SK-MEL-5 (cell line): ENCODE measurements around the gene NLK. TPM values are rescaled to one million over a fixed set of nuclear protein-coding genes. Genes with fewer than 3 reads are reported as not detected.
"Not testable (repeated sequence)": the region's sequence is repeated elsewhere in the genome, so short reads cannot be mapped to it uniquely, and the experiment has no call there.

Experiments used
- DNase-seq: peaks from one replicate; pipeline ENCODE4 v3.0.0-alpha.2; 2016; ENCODE audit warnings: low read depth, low spot score
- in situ Hi-C: cut with HindIII; loops from 2 replicates; pipeline ENCODE4 v1.10.0; 2016; ENCODE audit warnings: low sequenced_read_pairs, high pct_unique_total_duplicates, low pct_unique_long_range_greater_than_20kb
- polyA plus RNA-seq, 2 experiments: library from polyadenylated mRNA; depleted of rRNA; stranded (reverse); fragments of >200 nt; gene quantifications; 2 replicates each; pipeline ENCODE4 v1.2.3, GENCODE V29; 2015
- total RNA-seq: library from RNA; depleted of rRNA; stranded (reverse); fragments of >200 nt; shearing (Covaris generic); gene quantifications from 2 replicates; pipeline ENCODE4 v1.2.3, GENCODE V29; 2014; rRNA removed

The NLK gene
- total RNA-seq, result 42.4 and 43.2 TPM in 2 replicates
- polyA plus RNA-seq (2015; cell fraction: cytosol; rRNA removed), result 31.6 and 36.8 TPM in 2 replicates
- polyA plus RNA-seq (2015; cell fraction: nucleus; rRNA removed), result 135 and 137 TPM in 2 replicates

GRCh38 chr17:28042657-28042720 is at the start of gene NLK:
NLK (plus strand) TSS chr17:28042677; CDS start chr17:28042874, 197 bp downstream.
- DNase-seq, result no peak
- in situ Hi-C loops, result no loop called here

DNA sequence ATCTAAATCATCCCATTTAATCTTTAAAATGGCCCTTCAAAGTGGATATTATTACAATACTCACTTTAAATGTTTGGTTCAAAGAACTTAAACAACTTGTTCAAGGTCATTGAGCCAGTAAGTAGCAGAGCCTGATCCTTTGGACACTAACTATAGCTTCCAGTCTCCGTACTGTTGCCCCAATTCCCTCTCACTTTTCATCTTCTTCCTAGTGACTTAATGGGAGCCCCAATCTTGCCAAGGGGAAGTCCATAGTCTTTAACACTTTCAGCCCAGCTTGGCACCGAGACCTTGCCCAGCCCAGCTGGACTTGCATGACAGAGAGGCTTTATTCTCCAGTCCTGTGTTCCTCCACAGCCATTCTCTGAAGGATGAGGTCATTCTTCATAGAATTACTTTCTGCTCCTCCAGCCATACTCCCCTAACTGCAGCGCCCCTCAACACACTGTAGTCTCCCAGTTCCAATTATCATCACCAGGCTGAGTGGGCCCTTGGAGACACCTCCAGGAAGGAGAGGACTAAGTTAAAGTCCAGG is 49.2 kb upstream of the NLK start:
- in situ Hi-C loops, result no loop called here
- DNase-seq, result no peak

DNA sequence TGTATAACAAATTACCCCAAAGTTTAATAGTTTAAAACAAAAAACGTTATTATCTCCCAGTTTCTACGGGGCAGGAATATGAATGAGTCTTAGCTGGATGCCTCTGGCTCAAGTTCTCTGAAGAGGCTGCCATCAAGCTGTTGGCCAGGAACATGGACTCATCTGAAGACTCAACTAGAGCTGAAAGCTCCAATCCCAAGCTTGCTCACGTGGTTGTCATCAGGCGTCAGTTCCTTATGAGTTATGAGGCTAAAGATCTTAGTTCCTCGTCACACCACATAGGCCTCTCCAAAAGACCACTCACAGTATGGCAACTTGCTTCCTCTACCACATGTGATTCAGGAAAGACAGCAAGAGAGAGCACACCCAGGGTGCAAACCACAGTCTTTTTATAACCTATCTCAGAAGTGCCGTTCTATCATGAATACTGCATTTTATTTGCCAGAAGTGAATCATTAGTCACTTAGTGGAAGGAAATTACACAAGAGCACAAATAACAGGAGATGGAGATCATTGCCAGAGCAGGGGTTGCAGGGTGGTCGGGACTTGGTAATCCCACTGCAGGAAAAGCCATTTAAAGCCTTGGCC is 48.7 kb upstream of the NLK start:
- peak; percentile 30 for DNase-seq
- in situ Hi-C loops, result no loop called here

DNA sequence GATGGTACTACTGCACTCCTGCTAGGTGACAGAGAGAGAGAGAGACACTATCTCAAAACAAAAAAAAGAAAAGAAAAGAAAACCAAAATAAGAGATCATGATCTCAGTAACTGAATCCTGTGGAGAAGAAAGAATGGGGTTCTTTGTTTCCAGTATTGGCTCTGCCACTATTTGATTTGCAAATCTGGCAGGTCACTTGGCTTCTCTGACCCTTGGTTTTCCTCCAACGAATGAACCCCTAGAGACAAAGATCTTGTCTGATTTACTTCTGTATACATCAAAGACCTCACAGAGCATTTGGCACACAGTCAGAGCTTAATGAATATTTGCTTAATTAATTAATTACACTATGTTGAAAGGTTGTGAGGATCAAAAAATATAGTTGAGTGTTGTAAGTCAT is 47.9 kb upstream of the NLK start:
- DNase-seq, result peak; percentile 29
- in situ Hi-C loops, result no loop called here

DNA sequence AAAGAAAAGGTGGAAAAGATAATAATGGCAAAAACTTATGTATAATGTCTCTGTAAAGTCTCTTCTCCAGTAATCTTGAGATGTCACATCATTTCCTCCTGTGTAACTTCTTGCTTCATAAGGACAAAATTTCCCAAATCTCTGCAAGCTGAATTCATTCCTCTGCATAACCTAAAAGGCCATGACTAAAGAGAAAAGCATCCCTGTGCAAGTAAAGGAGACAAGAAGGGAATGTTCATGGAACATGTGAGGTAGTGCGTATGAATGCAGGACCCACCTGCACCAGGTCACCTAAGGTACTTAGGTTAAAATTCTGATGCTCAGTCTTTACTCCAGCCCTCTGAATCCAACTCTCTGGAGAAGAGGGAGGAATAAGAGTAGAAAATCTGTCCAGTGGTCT is 46.9 kb upstream of the NLK start:
- in situ Hi-C loops, result no loop called here
- no peak for DNase-seq

DNA sequence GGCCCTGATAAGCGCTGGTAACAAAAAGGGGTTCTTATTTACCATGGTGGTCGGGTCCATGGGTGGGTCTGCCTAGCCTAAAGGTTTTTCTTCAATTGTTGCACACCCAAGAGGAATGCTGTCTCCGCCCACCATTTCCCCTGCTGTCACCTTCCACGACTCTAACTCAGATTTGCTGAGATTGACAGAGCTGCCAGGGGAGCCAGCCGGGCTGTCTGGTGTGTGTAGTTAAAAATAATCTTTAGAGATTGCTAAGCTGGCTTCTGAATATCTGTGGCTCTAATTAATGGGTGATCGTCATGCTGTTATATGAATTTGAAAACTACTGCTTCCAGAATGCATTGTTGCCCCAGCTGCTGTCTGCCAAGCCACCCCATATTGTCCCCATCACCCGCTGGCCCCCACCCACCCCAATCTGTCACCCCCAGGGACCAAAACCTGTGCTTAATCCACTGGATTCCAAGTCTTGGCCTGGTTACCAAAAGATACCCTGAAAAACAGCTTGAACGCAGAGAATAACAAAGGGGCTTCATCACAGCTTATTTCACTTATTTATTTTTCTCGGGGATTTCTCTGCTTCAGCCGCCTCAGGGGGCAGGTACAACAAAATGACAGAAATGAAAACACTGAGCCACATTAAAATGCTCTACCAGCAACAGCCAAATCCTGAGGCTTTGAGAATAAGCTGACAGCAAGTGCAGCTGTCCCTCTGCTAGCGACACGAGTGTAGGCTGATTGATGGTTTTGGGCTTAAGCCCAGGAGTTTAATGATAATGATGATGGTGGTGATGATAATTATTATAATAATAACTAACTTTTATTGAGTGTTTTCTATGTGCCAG is 46.1 kb upstream of the NLK start:
- in situ Hi-C loops, result no loop called here
- no peak for DNase-seq

- DNase-seq, result no peak
- in situ Hi-C loops, result no loop called here
Measured at GRCh38 chr17:27997044-27997401, 45.5 kb upstream of the NLK start.

- in situ Hi-C loops, result no loop called here
- no peak for DNase-seq
Measured at GRCh38 chr17:27997522-27997921, 45.0 kb upstream of the NLK start.

DNA sequence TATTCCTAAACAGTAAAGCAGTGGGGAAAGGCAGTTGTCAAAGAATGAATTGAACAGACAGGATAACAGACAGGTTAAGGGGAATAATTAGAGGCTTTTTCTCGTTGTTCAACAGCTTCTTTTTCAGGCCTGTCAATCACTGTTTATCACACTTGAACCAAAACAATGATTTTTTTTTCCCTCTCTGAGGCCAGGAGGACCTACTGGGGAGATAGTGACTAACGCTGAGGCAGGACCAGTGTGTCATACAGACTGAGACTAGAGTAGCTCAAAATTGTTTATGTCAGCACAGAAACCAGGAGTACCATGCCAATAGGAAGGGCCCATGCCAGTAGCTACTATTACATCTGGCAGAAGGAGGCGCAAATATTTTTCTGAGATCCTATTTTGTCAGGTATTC is 41.3 kb upstream of the NLK start:
- DNase-seq, result no peak
- in situ Hi-C loops, result no loop called here

DNA sequence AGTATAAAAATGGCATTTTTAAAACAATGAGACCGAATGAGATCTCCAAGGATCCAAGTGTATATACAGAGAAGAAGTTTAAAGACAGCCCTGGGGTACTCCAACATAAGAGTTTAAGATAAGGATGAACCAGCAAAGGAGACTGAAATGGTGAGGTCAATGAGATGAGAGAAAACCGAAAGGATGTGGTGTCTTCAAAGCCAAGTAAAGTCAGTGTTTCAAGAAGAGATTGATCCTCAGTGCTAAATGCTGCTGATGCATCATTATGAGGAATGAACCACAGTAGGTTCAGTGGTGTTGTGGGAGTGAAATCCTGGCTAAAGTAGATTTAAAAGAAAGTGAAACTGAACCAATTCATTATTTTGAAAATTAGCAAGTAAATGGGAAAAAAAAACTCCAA is 38.1 kb upstream of the NLK start:
- DNase-seq, result no peak
- in situ Hi-C loops, result no loop called here

DNA sequence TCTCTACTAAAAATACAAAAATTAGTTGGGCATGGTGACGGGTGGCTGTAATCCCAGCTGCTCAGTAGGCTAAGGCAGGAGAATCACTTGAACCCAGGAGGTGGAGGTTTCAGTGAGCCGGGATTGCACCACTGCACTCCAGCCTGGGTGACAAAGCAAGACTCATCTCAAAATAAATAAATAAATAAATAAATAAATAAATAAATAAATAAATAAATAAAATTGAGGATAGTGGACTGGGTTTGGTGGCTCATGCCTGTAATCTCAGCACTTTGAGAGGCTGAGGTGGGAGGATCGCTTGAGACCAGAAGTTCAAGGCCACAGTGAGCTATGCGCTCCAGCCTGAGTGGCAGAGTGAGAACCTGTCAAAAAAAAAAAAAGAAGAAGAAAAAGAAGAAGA is 34.6 kb upstream of the NLK start:
- in situ Hi-C loops, DNase-seq: not testable (repeated sequence)

GRCh38 chr17:28008513-28008912 is 34.0 kb upstream of the NLK start:
- in situ Hi-C loops, result no loop called here
- peak; percentile 44 for DNase-seq

- in situ Hi-C loops, result no loop called here
- no peak for DNase-seq
Measured at GRCh38 chr17:28010406-28010805, 32.1 kb upstream of the NLK start.

- in situ Hi-C loops, result no loop called here
- no peak for DNase-seq
Measured at GRCh38 chr17:28018439-28019070, 23.9 kb upstream of the NLK start.

DNA sequence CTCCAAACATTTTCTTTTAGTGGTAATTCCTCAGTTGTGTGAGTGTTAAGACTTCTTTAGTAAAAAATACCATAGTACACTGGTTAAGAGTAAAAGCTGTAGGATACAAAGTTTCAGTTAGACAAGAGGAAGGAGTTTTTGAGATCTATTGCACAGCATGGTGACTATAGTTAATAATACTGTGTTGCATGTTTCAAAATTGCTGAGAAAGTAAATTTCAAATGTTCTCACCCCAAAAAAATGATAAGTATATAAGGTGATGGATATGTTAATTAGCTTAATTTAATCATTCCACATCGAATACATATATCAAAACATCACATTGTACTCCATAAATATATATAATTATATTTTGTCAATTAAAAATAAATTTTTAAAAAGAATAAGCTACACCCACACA is 22.0 kb upstream of the NLK start:
- in situ Hi-C loops, result no loop called here
- no peak for DNase-seq

- in situ Hi-C loops, result no loop called here
Measured at GRCh38 chr17:28029044-28029443, 13.4 kb upstream of the NLK start.

DNA sequence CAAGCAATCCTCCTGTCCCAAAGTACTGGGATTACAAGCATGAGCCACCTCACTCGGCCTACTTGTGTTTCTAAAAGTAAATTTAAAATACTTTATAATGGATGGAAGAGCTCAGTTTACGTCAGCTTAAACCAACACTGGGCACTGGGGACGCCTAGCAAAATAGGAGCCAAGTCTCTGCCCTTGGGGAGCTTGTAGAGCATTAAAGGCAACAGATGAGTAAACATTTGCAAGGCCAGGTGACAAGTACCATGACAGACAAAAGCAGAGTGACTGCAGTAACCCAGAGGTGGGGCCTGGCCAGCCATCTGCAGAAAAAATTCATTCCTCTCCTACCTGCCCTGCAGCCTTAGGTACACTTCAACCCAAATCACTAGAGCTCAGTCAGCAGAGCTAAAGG is 12.1 kb upstream of the NLK start:
- DNase-seq, result no peak
- in situ Hi-C loops, result no loop called here

More at GRCh38 chr17:28029044-28029443, 13.4 kb upstream of the NLK start:
- no peak for DNase-seq

DNA sequence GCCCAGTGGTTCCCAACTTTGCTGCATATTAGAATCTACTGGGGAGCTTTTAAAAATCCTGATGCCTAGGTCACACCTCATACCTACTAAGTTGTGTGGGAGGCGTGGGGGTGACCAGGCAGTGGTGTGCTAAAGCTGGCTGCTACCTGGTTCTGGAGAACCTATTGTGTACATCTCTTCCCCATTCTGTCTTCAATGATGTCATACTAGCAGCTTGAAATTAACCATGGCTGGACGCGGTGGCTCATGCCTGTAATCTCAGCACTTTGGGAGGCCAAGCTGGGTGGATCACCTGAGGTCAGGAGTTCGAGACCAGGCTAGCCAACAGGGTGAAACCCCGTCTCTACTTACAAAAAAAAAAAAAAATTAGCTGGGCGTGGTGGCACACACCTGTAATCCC is 11.3 kb upstream of the NLK start:
- no peak for DNase-seq
- in situ Hi-C loops, result no loop called here
